Neural cell (in vitro differentiated cells): ENCODE measurements around the gene PTGIS. TPM values are rescaled to one million over a fixed set of nuclear protein-coding genes. Genes with fewer than 3 reads are reported as not detected.

Experiments
- H2AFZ ChIP-seq: fragments of 200-600, 300-800 bp; sonication (generic), shearing (Covaris generic); 2 replicates; pipeline ENCODE4 v1.6.0; 2014; ENCODE audit warnings: low read depth, mild to moderate bottlenecking, antibody characterized with exemption, low read length, moderate library complexity
- H3F3A ChIP-seq: fragments of 200-600 bp; shearing (Covaris generic); 2 replicates; pipeline ENCODE4 v1.6.1; 2016; ENCODE audit warnings: mild to moderate bottlenecking, moderate library complexity, mixed read lengths, antibody characterized with exemption, low read length; ENCODE audit not compliant: insufficient read depth, poor library complexity, severe bottlenecking
- H3K27ac ChIP-seq: fragments of 200-600, 300-800 bp; sonication (generic), shearing (Covaris generic); 2 replicates; pipeline ENCODE4 v1.5.1; 2014; ENCODE audit warnings: mild to moderate bottlenecking, low read length, moderate library complexity
- H3K27me3 ChIP-seq: fragments of 300-800, 200-600 bp; sonication (generic), shearing (Covaris generic); 2 replicates; pipeline ENCODE4 v1.6.0; 2014; ENCODE audit warnings: mild to moderate bottlenecking, low read depth, low read length, moderate library complexity; ENCODE audit not compliant: insufficient read depth
- H3K36me3 ChIP-seq: fragments of 300-800, 200-600 bp; sonication (generic), shearing (Covaris generic); 2 replicates; pipeline ENCODE4 v1.5.1; 2014; ENCODE audit warnings: mild to moderate bottlenecking, antibody characterized with exemption, low read length, moderate library complexity; ENCODE audit not compliant: insufficient read depth
- H3K4me2 ChIP-seq: fragments of 300-800, 200-600 bp; sonication (generic), shearing (Covaris generic); 2 replicates; pipeline ENCODE4 v1.6.0; 2014; ENCODE audit warnings: mild to moderate bottlenecking, low read length
- H3K4me3 ChIP-seq: fragments of 300-800, 200-600 bp; sonication (generic), shearing (Covaris generic); 2 replicates; pipeline ENCODE4 v1.5.1; 2014; ENCODE audit warnings: mild to moderate bottlenecking, low read length, moderate library complexity
- H3K79me2 ChIP-seq: fragments of 200-600 bp; shearing (Covaris generic); replicated peaks from 2 replicates; pipeline ENCODE4 v1.6.0; 2014; ENCODE audit warnings: mild to moderate bottlenecking, low read length, moderate library complexity; ENCODE audit not compliant: insufficient read depth
- H3K9ac ChIP-seq: fragments of 300-800, 200-600 bp; sonication (generic), shearing (Covaris generic); 2 replicates; pipeline ENCODE4 v1.6.1; 2016; ENCODE audit warnings: mild to moderate bottlenecking, low read length, mixed read lengths
- H3K9me2 ChIP-seq: fragments of 200-600 bp; shearing (Covaris generic); 2 replicates; pipeline ENCODE4 v1.6.1; 2016; ENCODE audit warnings: mild to moderate bottlenecking, low read length, mixed read lengths; ENCODE audit not compliant: insufficient read depth
- H3K9me3 ChIP-seq: fragments of 200-600, 300-800 bp; sonication (generic), shearing (Covaris generic); 2 replicates; pipeline ENCODE4 v1.6.1; 2016; ENCODE audit warnings: mild to moderate bottlenecking, mixed run types, low read length, moderate library complexity, mixed read lengths
- H4K20me1 ChIP-seq: fragments of 200-600 bp; shearing (Covaris generic); 2 replicates; pipeline ENCODE4 v1.6.1; 2016; ENCODE audit warnings: mild to moderate bottlenecking, mixed run types; ENCODE audit not compliant: insufficient read depth
- EP300 ChIP-seq: fragments of 450-650 bp; conservative IDR thresholded peaks from 2 replicates; pipeline ENCODE4 v1.6.1; 2014; ENCODE audit warnings: antibody characterized with exemption, mild to moderate bottlenecking, moderate library complexity; ENCODE audit not compliant: poor library complexity, severe bottlenecking
- EZH2 ChIP-seq: fragments of 200-600, 300-800 bp; shearing (Covaris generic), sonication (generic); IDR thresholded peaks from 2 replicates; pipeline ENCODE4 v1.6.1; 2014; ENCODE audit warnings: antibody characterized with exemption, low read length, borderline replicate concordance, mild to moderate bottlenecking; ENCODE audit not compliant: insufficient read depth, poor library complexity, severe bottlenecking
- MXI1 ChIP-seq: fragments of 450-650 bp; conservative IDR thresholded peaks from 2 replicates; pipeline ENCODE4 v1.6.1; 2014; ENCODE audit warnings: antibody characterized with exemption, mild to moderate bottlenecking; ENCODE audit not compliant: poor library complexity, severe bottlenecking
- POLR2AphosphoS5 ChIP-seq: IDR thresholded peaks from 2 replicates; pipeline ENCODE4 v1.6.1; 2012
- RAD21 ChIP-seq: fragments of 450-650 bp; conservative IDR thresholded peaks from 2 replicates; pipeline ENCODE4 v1.6.1; 2014; ENCODE audit warnings: antibody characterized with exemption, mild to moderate bottlenecking, moderate library complexity
- SMC3 ChIP-seq: fragments of 450-650 bp; conservative IDR thresholded peaks from 2 replicates; pipeline ENCODE4 v1.6.1; 2014; ENCODE audit warnings: antibody characterized with exemption, mild to moderate bottlenecking, moderate library complexity; ENCODE audit not compliant: poor library complexity
- TAF1 ChIP-seq: IDR thresholded peaks from 2 replicates; pipeline ENCODE4 v1.6.1; 2012; ENCODE audit warnings: low read depth
- polyA plus RNA-seq: library from polyadenylated mRNA; depleted of rRNA; stranded (reverse); fragments of >200 nt; gene quantifications from 2 replicates; pipeline ENCODE4 v1.2.3, GENCODE V29; 2014
- TF ChIP-seq, protein P1 (sequence below): IDR thresholded peaks from 2 replicates; pipeline ENCODE4 v1.6.1; 2012; ENCODE audit warnings: borderline replicate concordance
- TF ChIP-seq, protein P2 (sequence below): fragments of 450-650 bp; IDR thresholded peaks from 2 replicates; pipeline ENCODE4 v1.5.1; 2014; ENCODE audit warnings: antibody characterized with exemption, mild to moderate bottlenecking, moderate library complexity; ENCODE audit not compliant: poor library complexity, severe bottlenecking

Gene PTGIS
- polyA plus RNA-seq, 1 donor from 2014 or later, result 3.2 TPM

DNA sequence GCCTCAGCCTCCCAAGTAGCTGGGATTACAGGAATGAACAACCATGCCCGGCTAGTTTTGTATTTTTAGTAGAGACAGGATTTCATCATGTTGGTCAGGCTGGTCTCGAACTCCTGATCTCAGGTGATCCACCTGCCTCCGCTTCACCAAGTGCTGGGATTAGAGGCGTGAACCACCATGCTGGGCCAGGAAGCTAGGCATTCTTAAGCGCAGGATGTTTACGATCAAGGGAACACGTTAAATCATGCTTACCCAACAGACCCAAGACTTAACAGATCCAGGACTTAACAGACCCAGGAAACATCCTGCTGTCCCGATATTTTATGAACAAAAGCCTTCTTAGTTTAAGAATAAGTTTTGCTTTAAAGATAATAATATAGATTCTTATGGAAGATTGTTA, 9.1 kb downstream of the PTGIS start:
- no peaks in the 10 kb centered on the region for H4K20me1 ChIP-seq
- no peaks in the 10 kb centered on the region for H3F3A ChIP-seq
- no peaks in the 10 kb centered on the region for H3K79me2 ChIP-seq
- TF ChIP-seq, protein P1, sequence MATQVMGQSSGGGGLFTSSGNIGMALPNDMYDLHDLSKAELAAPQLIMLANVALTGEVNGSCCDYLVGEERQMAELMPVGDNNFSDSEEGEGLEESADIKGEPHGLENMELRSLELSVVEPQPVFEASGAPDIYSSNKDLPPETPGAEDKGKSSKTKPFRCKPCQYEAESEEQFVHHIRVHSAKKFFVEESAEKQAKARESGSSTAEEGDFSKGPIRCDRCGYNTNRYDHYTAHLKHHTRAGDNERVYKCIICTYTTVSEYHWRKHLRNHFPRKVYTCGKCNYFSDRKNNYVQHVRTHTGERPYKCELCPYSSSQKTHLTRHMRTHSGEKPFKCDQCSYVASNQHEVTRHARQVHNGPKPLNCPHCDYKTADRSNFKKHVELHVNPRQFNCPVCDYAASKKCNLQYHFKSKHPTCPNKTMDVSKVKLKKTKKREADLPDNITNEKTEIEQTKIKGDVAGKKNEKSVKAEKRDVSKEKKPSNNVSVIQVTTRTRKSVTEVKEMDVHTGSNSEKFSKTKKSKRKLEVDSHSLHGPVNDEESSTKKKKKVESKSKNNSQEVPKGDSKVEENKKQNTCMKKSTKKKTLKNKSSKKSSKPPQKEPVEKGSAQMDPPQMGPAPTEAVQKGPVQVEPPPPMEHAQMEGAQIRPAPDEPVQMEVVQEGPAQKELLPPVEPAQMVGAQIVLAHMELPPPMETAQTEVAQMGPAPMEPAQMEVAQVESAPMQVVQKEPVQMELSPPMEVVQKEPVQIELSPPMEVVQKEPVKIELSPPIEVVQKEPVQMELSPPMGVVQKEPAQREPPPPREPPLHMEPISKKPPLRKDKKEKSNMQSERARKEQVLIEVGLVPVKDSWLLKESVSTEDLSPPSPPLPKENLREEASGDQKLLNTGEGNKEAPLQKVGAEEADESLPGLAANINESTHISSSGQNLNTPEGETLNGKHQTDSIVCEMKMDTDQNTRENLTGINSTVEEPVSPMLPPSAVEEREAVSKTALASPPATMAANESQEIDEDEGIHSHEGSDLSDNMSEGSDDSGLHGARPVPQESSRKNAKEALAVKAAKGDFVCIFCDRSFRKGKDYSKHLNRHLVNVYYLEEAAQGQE, result no peak
- no peaks in the 10 kb centered on the region for H3K9me2 ChIP-seq
- H3K4me2 ChIP-seq, result no peak overlapping the region
- H2AFZ ChIP-seq, result no peak overlapping the region
- no peaks in the 10 kb centered on the region for H3K27me3 ChIP-seq
- no peaks in the 10 kb centered on the region for H3K9me3 ChIP-seq
- H3K36me3 ChIP-seq, result no peaks in the 10 kb centered on the region
- no peak overlapping the region for H3K4me3 ChIP-seq
- H3K9ac ChIP-seq, result no peak overlapping the region
- H3K27ac ChIP-seq, result no peak overlapping the region

DNA sequence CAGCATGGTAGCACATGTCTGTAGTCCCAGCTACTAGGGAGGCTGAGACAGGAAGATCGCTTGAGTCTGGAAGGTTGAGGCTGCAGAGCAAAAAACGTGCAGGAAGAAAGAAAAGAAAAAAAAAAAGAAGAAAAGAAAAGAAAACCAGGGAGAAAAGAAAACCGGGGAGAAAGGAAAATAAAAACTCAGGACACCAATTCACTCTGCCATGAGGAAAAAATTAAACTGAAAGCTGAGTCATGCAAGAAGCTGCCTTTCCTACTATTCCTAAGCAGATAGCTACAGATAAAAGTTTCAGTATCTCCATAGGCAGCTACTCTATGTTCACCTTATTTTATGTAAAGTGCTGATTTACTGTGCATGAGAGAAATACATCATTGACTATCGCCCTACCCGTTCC, 10.5 kb downstream of the PTGIS start:
- H2AFZ ChIP-seq, result no peak overlapping the region

More for the DNA sequence above, 10.5 kb downstream of the PTGIS start:
- TF ChIP-seq, protein P2, sequence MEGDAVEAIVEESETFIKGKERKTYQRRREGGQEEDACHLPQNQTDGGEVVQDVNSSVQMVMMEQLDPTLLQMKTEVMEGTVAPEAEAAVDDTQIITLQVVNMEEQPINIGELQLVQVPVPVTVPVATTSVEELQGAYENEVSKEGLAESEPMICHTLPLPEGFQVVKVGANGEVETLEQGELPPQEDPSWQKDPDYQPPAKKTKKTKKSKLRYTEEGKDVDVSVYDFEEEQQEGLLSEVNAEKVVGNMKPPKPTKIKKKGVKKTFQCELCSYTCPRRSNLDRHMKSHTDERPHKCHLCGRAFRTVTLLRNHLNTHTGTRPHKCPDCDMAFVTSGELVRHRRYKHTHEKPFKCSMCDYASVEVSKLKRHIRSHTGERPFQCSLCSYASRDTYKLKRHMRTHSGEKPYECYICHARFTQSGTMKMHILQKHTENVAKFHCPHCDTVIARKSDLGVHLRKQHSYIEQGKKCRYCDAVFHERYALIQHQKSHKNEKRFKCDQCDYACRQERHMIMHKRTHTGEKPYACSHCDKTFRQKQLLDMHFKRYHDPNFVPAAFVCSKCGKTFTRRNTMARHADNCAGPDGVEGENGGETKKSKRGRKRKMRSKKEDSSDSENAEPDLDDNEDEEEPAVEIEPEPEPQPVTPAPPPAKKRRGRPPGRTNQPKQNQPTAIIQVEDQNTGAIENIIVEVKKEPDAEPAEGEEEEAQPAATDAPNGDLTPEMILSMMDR, result no peak
- TF ChIP-seq POLR2AphosphoS5, result no peak
- TF ChIP-seq EP300, result no peak
- TF ChIP-seq MXI1, result no peak
- TF ChIP-seq SMC3, result no peak
- TF ChIP-seq TAF1, result no peak
- TF ChIP-seq, protein P1, result no peak
- no peak for TF ChIP-seq EZH2
- no peak for TF ChIP-seq RAD21
- H3K27ac ChIP-seq, result no peak overlapping the region
- H3K4me3 ChIP-seq, result no peak overlapping the region
- no peaks in the 10 kb centered on the region for H3F3A ChIP-seq
- H4K20me1 ChIP-seq, result no peaks in the 10 kb centered on the region
- no peak overlapping the region for H3K4me2 ChIP-seq
- H3K27me3 ChIP-seq, result no peaks in the 10 kb centered on the region
- H3K79me2 ChIP-seq, result no peaks in the 10 kb centered on the region
- H3K9me2 ChIP-seq, result no peaks in the 10 kb centered on the region
- H3K9me3 ChIP-seq, result no peaks in the 10 kb centered on the region
- no peaks in the 10 kb centered on the region for H3K36me3 ChIP-seq
- H3K9ac ChIP-seq, result no peak overlapping the region
